Ascending aorta (tissue), 2 donors: ENCODE measurements around the gene ZNF681. TPM values are rescaled to one million over a fixed set of nuclear protein-coding genes. Genes with fewer than 3 reads are reported as not detected.
"Not testable (repeated sequence)": the region's sequence is repeated elsewhere in the genome, so short reads cannot be mapped to it uniquely, and the experiment has no call there.

Experiments
- DNase-seq, 2 donors: peaks; one replicate each; pipeline ENCODE4 v3.0.0-alpha.2; 2019; ENCODE audit warnings: low spot score in 2 of 2
- H3K27ac ChIP-seq, 2 donors: fragments of 200-600 bp; sonication (generic); one replicate each; pipeline ENCODE4 v1.5.1; 2016 to 2017; ENCODE audit warnings: mild to moderate bottlenecking in 1 of 2
- H3K27me3 ChIP-seq: fragments of 200-600 bp; sonication (generic); one replicate; pipeline ENCODE4 v1.5.1; 2017
- H3K36me3 ChIP-seq, 2 donors: fragments of 200-600 bp; sonication (generic); one replicate each; pipeline ENCODE4 v1.5.1; 2016
- H3K4me1 ChIP-seq, 2 donors: fragments of 200-600 bp; sonication (generic); one replicate each; pipeline ENCODE4 v1.5.1; 2016 to 2017; ENCODE audit warnings: mild to moderate bottlenecking in 1 of 2
- H3K4me3 ChIP-seq, 2 donors: fragments of 200-600 bp; sonication (generic); one replicate each; pipeline ENCODE4 v1.5.1; 2016 to 2017; ENCODE audit warnings: mild to moderate bottlenecking in 1 of 2
- H3K9me3 ChIP-seq, 2 donors: fragments of 200-600 bp; sonication (generic); one replicate each; pipeline ENCODE4 v1.5.1; 2016
- intact Hi-C: fragments of 100-400 bp; cut with DNase I; formaldehyde crosslinking; loops from one replicate; pipeline ENCODE4 v1.15.1; 2023
- total RNA-seq: library from RNA; depleted of rRNA; stranded (reverse); fragments of >200 nt; gene quantifications from one replicate; pipeline ENCODE4 v1.1.0, GENCODE V29; 2016
- TF ChIP-seq, protein P1 (sequence below), 3 experiments: fragments of 200-600 bp in 2 of 3; fragments of 450-650 bp in 1 of 3; sonication (generic) in 2 of 3; IDR thresholded peaks; one replicate each; pipeline ENCODE4 v1.5.1; 2016 to 2019; ENCODE audit warnings: antibody characterized with exemption in 3 of 3, mild to moderate bottlenecking in 1 of 3, moderate library complexity in 1 of 3

ZNF681 gene
- total RNA-seq, 1 donor from 2014 or later = 1.9 TPM

DNA sequence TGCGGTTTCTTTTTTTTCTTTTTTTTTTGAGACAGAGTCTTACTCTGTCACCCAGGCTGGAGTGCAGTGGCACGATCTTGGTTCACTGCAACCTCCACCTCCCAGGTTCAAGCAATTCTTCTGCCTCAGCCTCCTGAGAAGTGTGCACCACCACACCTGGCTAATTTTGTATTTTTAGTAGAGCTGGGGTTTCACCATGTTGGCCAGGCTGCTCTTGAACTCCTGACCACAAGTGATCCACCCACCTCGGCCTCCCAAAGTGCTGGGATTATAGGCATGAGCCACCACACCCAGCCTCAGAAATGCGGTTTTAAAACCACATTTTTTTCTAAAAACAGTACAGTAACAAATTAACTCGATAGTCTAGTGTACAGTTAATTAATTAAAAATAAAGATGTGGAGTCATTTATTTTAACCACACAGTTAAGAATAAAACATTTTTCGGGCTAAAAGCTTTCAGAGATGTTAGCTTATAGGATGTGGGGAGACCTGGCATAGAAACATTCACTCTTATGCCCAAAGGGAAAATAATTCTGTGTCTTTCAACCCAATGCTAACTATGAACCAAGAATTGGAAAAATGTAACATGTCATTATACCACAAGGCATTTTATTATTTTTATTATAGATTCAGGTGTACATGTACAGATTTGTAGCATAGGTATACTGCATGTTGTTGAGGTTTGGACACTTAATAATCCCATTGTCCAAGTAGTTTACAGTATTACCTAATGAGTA lies 27.8 kb downstream of the ZNF681 start:
- H3K4me1 ChIP-seq, H3K4me3 ChIP-seq, H3K27me3 ChIP-seq, H3K27ac ChIP-seq, H3K9me3 ChIP-seq, intact Hi-C loops, H3K36me3 ChIP-seq, DNase-seq: not testable (repeated sequence)

DNA sequence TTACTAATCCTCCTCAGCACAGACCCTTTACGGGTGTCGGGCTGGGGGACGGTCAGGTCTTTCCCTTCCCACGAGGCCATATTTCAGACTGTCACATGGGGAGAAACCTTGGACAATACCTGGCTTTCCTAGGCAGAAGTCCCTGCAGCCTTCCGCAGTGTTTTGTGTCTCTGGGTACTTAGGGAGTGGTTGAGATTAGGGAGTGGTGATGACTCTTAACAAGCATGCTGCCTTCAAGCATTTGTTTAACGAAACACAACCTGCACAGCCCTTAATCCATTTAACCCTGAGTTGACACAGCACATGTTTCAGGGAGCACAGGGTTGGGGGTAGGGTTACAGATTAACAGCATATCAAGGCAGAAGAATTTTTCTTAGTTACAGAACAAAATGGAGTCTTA lies 34.5 kb downstream of the ZNF681 start:
- H3K9me3 ChIP-seq, H3K4me1 ChIP-seq, H3K27ac ChIP-seq, H3K4me3 ChIP-seq, DNase-seq, H3K27me3 ChIP-seq, H3K36me3 ChIP-seq, intact Hi-C loops: not testable (repeated sequence)

DNA sequence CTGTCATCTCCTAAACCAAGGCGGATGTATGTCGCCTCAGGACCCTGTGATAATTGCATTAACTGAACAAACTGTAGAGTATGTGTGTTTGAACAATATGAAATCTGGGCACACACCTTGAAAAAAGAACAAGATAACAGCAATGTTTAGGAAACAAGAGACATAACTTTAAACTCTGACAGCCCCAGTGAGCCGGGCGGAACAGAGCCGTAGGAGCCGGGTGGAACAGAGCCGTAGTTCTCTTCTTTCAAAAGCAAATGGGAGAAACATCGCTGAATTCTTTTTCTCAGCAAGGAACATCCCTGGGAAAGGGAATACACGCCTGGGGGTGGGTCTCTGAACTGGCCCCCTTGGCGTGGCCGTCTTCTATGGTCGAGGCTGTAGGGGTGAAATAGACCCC lies 39.9 kb downstream of the ZNF681 start:
- TF ChIP-seq, protein P1, sequence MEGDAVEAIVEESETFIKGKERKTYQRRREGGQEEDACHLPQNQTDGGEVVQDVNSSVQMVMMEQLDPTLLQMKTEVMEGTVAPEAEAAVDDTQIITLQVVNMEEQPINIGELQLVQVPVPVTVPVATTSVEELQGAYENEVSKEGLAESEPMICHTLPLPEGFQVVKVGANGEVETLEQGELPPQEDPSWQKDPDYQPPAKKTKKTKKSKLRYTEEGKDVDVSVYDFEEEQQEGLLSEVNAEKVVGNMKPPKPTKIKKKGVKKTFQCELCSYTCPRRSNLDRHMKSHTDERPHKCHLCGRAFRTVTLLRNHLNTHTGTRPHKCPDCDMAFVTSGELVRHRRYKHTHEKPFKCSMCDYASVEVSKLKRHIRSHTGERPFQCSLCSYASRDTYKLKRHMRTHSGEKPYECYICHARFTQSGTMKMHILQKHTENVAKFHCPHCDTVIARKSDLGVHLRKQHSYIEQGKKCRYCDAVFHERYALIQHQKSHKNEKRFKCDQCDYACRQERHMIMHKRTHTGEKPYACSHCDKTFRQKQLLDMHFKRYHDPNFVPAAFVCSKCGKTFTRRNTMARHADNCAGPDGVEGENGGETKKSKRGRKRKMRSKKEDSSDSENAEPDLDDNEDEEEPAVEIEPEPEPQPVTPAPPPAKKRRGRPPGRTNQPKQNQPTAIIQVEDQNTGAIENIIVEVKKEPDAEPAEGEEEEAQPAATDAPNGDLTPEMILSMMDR (IDR thresholded peaks at IDR 0.05) = no peak
- Histone ChIP-seq H3K4me3 (no peak overlapping the region), H3K4me1 (no peaks in the 10 kb centered on the region), H3K27me3 (no peaks in the 10 kb centered on the region), H3K27ac (no peak overlapping the region), H3K36me3 (no peaks in the 10 kb centered on the region), H3K9me3 (no peaks in the 10 kb centered on the region)
- intact Hi-C loops = loop anchor here (10.0 kb wide), 1 partner anchor 834 kb away; no protein-coding TSS in a partner anchor
- DNase-seq = no peak

DNA sequence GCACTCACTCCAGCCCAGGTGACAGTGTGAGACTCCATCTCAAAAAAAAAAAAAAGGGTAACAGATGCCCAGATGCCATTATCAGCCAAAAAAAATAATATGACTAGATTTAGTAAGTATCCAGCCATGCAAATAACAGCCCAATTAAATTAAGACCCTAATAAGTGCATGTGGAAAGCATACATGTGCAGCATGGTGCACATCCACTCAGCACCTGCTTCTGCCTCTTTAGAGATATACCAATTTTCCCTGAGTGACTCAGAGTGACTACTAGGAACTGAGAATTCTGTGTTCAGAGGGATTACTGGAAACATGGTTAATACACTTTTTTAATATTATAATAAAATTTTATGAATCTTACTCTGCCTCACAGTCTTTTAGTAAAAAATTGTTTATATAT lies 41.9 kb downstream of the ZNF681 start:
- H3K27me3 ChIP-seq = no peaks in the 10 kb centered on the region
- no peak overlapping the region for H3K4me3 ChIP-seq
- intact Hi-C loops = loop anchor here (10.0 kb wide), 1 partner anchor 832 kb away; no protein-coding TSS in a partner anchor
- no peaks in the 10 kb centered on the region for H3K36me3 ChIP-seq
- no peak for DNase-seq
- TF ChIP-seq, protein P1 (IDR thresholded peaks at IDR 0.05) = no peak
- no peaks in the 10 kb centered on the region for H3K4me1 ChIP-seq
- H3K27ac ChIP-seq = no peak overlapping the region
- no peaks in the 10 kb centered on the region for H3K9me3 ChIP-seq

DNA sequence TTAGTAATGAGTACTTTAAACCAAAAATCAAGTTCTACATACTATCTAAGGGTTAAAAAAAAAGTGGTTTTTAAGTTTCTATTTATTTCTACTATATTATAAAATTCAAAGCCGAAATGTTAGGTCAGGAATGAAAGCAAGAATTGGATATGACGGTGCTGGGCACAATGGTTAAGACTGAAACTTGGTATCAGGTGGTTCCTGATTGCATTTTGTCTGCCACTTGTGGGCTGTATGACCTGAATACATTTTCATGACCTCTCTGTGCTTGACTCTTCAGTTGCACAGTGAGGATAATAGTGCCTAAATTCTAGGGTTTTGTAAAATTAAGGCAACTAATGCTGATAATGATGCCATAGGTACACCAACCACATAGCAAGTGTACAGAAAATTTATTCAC lies 49.3 kb downstream of the ZNF681 start:
- TF ChIP-seq, protein P1 (IDR thresholded peaks at IDR 0.05) = no peak
- no peak overlapping the region for H3K4me3 ChIP-seq
- H3K27ac ChIP-seq = no peak overlapping the region
- H3K4me1 ChIP-seq = no peaks in the 10 kb centered on the region
- H3K9me3 ChIP-seq = no peaks in the 10 kb centered on the region
- intact Hi-C loops = no loop called here
- no peaks in the 10 kb centered on the region for H3K36me3 ChIP-seq
- DNase-seq = no peak
- no peaks in the 10 kb centered on the region for H3K27me3 ChIP-seq

DNA sequence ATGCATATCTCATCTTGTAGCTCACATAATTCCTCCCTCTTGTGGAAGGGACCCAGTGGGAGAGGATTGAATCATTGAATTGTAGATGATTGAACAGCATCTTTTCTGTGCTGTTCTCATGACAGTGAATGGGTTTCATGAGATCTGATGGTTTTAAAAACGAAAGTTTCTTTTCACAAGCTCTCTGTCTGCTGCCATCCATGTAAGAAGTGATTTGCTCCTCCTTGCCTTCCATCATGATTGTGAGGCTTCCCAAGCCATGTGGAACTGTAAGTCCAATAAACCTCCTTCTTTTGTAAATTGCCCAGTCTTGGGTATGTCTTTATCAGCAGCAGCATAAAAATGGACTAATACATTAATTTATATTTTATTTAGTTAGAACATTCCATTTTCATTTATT lies 52.0 kb downstream of the ZNF681 start:
- no peaks in the 10 kb centered on the region for H3K9me3 ChIP-seq
- H3K27ac ChIP-seq = no peak overlapping the region
- H3K4me1 ChIP-seq = no peaks in the 10 kb centered on the region
- intact Hi-C loops = no loop called here
- no peaks in the 10 kb centered on the region for H3K27me3 ChIP-seq
- H3K36me3 ChIP-seq = no peaks in the 10 kb centered on the region
- H3K4me3 ChIP-seq = no peak overlapping the region
- TF ChIP-seq, protein P1 (IDR thresholded peaks at IDR 0.05) = no peak
- no peak for DNase-seq

DNA sequence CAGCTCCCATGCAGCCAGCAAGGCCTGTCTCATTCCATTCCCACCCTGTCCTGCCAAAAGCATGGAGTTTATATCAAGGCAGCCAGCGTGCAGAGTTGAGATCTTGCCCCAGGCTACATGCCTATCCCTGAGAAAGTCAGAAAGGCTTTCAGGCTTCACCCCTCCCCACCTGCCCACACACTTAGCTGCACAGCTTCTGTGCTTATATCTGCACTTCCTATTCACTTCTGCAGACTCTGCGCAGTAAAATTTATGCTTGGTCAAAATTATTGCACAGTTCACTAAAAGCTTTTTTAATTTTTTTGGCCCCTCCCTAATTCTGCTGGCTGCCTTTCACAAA lies 59.2 kb downstream of the ZNF681 start:
- TF ChIP-seq, protein P1 (IDR thresholded peaks at IDR 0.05) = no peak
- H3K4me3 ChIP-seq = no peak overlapping the region
- H3K4me1 ChIP-seq = no peaks in the 10 kb centered on the region
- DNase-seq = no peak
- H3K36me3 ChIP-seq = no peaks in the 10 kb centered on the region
- no peaks in the 10 kb centered on the region for H3K27me3 ChIP-seq
- intact Hi-C loops = no loop called here
- H3K27ac ChIP-seq = no peak overlapping the region
- no peaks in the 10 kb centered on the region for H3K9me3 ChIP-seq
